Liver (tissue), 9 donors: ENCODE data around the gene NFIA. TPM values are rescaled to one million over a fixed set of nuclear protein-coding genes. Genes with fewer than 3 reads are reported as not detected.

Experiments
- DNase-seq: peaks from one replicate; pipeline ENCODE4 v3.0.0-alpha.2; 2017; ENCODE audit warnings: low spot score
- H3K27ac ChIP-seq, 2 donors: one replicate each; pipeline ENCODE4 v1.7.0; 2013; ENCODE audit warnings: inconsistent platforms in 2 of 2, low read length in 2 of 2, control low read depth in 1 of 2, low read depth in 1 of 2, mild to moderate bottlenecking in 1 of 2
- H3K27me3 ChIP-seq, 4 donors: one replicate each; pipeline versions ENCODE4 v1.6.1 to v1.7.0; 2013; ENCODE audit warnings: low read length in 3 of 4, inconsistent platforms in 1 of 4, mild to moderate bottlenecking in 1 of 4, moderate library complexity in 1 of 4; ENCODE audit not compliant: control insufficient read depth in 4 of 4, insufficient read depth in 4 of 4
- H3K36me3 ChIP-seq, 4 donors: one replicate each; pipeline versions ENCODE4 v1.6.1 to v1.7.0; 2013; ENCODE audit warnings: low read length in 3 of 4, mild to moderate bottlenecking in 3 of 4, low read depth in 1 of 4, moderate library complexity in 1 of 4; ENCODE audit not compliant: control insufficient read depth in 4 of 4, insufficient read depth in 3 of 4
- H3K4me1 ChIP-seq, 4 donors: one replicate each; pipeline versions ENCODE4 v1.6.1 to v1.7.0; 2013; ENCODE audit warnings: low read length in 3 of 4, mild to moderate bottlenecking in 3 of 4, moderate library complexity in 1 of 4; ENCODE audit not compliant: control insufficient read depth in 4 of 4, insufficient read depth in 4 of 4
- H3K4me3 ChIP-seq, 3 donors: one replicate each; pipeline versions ENCODE4 v1.6.1 to v1.7.0; 2013; ENCODE audit warnings: low read length in 3 of 3, control low read depth in 1 of 3, low read depth in 1 of 3, mild to moderate bottlenecking in 1 of 3
- H3K9ac ChIP-seq, 2 donors: one replicate each; pipeline ENCODE4 v1.7.0; 2013; ENCODE audit warnings: low read length in 2 of 2, mild to moderate bottlenecking in 2 of 2, moderate library complexity in 2 of 2, control low read depth in 1 of 2, low read depth in 1 of 2
- H3K9me3 ChIP-seq, 4 donors: one replicate each; pipeline versions ENCODE4 v1.6.1 to v1.7.0; 2013; ENCODE audit warnings: low read length in 3 of 4; ENCODE audit not compliant: control insufficient read depth in 4 of 4
- CTCF ChIP-seq: fragments of 150-350 bp; IDR thresholded peaks from 2 replicates; pipeline ENCODE4 v1.5.1; 2017; ENCODE audit warnings: improper control_type of control experiment, low read depth, low read length; ENCODE audit not compliant: missing input control
- EGR1 ChIP-seq, 2 donors: IDR thresholded peaks; 2 replicates each; pipeline ENCODE4 v1.6.1; 2016 to 2018; ENCODE audit warnings: antibody characterized with exemption in 2 of 2, low read depth in 2 of 2
- HNF4A ChIP-seq, 2 donors: conservative IDR thresholded peaks; 2 replicates each; pipeline ENCODE4 v1.6.1; 2016; ENCODE audit warnings: antibody characterized with exemption in 2 of 2, mild to moderate bottlenecking in 2 of 2
- JUND ChIP-seq, 2 donors: IDR thresholded peaks; 2 replicates each; pipeline ENCODE4 v1.6.1; 2016; ENCODE audit warnings: antibody characterized with exemption in 2 of 2
- TAF1 ChIP-seq: conservative IDR thresholded peaks from 2 replicates; pipeline ENCODE4 v1.6.1; 2016; ENCODE audit warnings: antibody characterized with exemption, mild to moderate bottlenecking
- WGBS: extraction: QIAGEN DNeasy Blood & Tissue Kit; methylation state at CpG from one replicate; pipeline ENCODE4 v1.1.7; 2013; 5-methylcytosine and 5-hydroxymethylcytosine counted together
- polyA plus RNA-seq, 2 donors: library from polyadenylated mRNA; stranded (reverse) in 1 of 2; unstranded in 1 of 2; fragments of 200-250 nt in 1 of 2; fragments of >200 nt in 1 of 2; fragmentation: Nextera tagmentation in 1 of 2; extraction: Ambion mirVana in 1 of 2; gene quantifications; one replicate each; pipeline versions ENCODE4 v1.2.1 to v1.2.3, GENCODE V29; 2013 to 2015
- total RNA-seq, 2 donors: library from RNA; depleted of rRNA; stranded (reverse); fragments of >200 nt; gene quantifications; one replicate each; pipeline ENCODE4 v1.2.3, GENCODE V29; 2014
- TF ChIP-seq, protein P1 (sequence below): IDR thresholded peaks from 2 replicates; pipeline ENCODE4 v1.6.1; 2016; ENCODE audit warnings: antibody characterized with exemption
- TF ChIP-seq, protein P2 (sequence below): IDR thresholded peaks from 2 replicates; pipeline ENCODE4 v1.6.1; 2016; ENCODE audit warnings: antibody characterized with exemption, mild to moderate bottlenecking
- donor health status: healthy.
- donor health status: healthy.
- donor health status: healthy.
- donor health status: healthy.
- donor health status: healthy.

Gene NFIA
- total and polyA plus RNA-seq, 4 donors: 6.8 to 53.7 (median 22.2) TPM

DNA sequence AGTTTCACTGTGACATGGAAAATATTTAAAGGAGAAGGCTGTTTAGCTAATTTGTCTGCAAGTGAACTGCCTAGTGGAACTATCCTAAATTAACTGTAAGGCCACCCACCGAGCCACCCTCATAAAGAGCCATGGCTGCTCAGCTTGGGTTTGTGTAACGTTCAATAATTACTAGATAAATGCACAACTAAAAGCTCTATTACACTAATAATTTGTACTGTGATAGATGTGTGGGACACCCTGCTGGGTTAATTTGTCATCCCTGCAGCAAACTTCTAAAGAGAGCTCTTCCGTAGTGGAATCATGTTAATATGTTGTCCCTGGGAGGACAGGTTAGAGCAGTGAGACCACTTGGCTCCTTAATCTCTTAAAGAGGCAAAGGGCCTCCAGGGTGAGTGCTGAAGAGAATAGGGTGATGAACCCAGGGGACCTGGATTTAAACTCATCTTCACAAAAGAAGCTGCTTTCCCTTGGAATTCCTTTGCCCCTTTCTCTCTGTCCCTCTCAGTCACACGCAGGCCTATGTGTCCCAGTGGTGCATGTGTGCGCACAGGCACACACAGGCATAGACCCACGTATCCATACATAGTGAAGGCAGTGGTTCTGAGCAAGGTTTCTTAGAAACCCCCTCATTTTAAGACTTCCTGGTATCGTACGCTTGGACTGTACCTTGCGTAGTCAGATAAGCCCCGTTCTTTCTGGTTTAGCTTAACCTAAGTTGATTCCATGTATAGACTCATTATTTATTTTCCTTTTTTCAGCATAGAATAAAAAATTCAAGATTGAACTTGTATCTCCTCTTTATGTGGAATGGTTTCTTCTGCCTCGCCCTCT lies 310.3 kb downstream of the NFIA start:
- whole genome bisulfite sequencing: 95% methylated on average over 11 of the region's 11 CpGs

DNA sequence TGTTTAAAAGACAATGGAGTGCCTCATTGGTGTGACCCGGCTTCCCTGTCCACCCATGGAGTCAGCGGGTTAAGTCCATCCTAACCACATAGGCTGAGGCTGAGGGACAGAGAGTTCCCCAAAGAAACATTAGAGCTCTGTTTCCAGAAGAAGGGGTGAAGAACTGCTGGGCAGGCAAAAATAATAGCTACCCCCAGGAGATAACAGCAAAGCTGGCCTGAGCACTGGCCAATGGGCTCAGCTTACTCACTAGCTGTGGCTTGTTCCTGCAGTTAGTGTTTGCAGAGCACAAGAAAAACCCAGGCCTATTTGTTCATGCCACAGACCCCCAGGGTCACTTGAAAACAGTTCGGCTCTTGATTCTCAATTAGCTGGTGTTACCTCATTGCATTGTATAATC lies 311.2 kb downstream of the NFIA start:
- no peak for DNase-seq
- 98% methylated on average over 3 of the region's 3 CpGs for WGBS
- TF ChIP-seq HNF4A (conservative IDR thresholded peaks at IDR 0.05) (no peak), CTCF (no peak)
- TF ChIP-seq, protein P1, sequence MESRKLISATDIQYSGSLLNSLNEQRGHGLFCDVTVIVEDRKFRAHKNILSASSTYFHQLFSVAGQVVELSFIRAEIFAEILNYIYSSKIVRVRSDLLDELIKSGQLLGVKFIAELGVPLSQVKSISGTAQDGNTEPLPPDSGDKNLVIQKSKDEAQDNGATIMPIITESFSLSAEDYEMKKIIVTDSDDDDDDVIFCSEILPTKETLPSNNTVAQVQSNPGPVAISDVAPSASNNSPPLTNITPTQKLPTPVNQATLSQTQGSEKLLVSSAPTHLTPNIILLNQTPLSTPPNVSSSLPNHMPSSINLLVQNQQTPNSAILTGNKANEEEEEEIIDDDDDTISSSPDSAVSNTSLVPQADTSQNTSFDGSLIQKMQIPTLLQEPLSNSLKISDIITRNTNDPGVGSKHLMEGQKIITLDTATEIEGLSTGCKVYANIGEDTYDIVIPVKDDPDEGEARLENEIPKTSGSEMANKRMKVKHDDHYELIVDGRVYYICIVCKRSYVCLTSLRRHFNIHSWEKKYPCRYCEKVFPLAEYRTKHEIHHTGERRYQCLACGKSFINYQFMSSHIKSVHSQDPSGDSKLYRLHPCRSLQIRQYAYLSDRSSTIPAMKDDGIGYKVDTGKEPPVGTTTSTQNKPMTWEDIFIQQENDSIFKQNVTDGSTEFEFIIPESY: no peak
- Histone ChIP-seq H3K4me3 (no peak overlapping the region), H3K27me3 (no peaks in the 10 kb centered on the region), H3K9me3 (peaks cover 2 to 7% (median 3%) of the 10 kb centered on the region in 4 donors), H3K27ac (no peak overlapping the region), H3K36me3 (peaks cover 0 to 37% (median 20%) of the 10 kb centered on the region in 4 donors), H3K4me1 (no peaks in the 10 kb centered on the region), H3K9ac (no peak overlapping the region)

More for the DNA sequence above, 310.3 kb downstream of the NFIA start:
- no peak overlapping the region for H3K9ac ChIP-seq
- no peak overlapping the region for H3K27ac ChIP-seq
- peaks cover 2 to 7% (median 3%) of the 10 kb centered on the region in 4 donors for H3K9me3 ChIP-seq
- no peak overlapping the region for H3K4me3 ChIP-seq
- no peak for DNase-seq
- TF ChIP-seq HNF4A (conservative IDR thresholded peaks at IDR 0.05) (no peak), TAF1 (no peak), CTCF (no peak), EGR1 (IDR thresholded peaks at IDR 0.05; ENCODE audit: low read depth in 2 of 2) (no peak), JUND (IDR thresholded peaks at IDR 0.05) (no peak)
- TF ChIP-seq, protein P2, sequence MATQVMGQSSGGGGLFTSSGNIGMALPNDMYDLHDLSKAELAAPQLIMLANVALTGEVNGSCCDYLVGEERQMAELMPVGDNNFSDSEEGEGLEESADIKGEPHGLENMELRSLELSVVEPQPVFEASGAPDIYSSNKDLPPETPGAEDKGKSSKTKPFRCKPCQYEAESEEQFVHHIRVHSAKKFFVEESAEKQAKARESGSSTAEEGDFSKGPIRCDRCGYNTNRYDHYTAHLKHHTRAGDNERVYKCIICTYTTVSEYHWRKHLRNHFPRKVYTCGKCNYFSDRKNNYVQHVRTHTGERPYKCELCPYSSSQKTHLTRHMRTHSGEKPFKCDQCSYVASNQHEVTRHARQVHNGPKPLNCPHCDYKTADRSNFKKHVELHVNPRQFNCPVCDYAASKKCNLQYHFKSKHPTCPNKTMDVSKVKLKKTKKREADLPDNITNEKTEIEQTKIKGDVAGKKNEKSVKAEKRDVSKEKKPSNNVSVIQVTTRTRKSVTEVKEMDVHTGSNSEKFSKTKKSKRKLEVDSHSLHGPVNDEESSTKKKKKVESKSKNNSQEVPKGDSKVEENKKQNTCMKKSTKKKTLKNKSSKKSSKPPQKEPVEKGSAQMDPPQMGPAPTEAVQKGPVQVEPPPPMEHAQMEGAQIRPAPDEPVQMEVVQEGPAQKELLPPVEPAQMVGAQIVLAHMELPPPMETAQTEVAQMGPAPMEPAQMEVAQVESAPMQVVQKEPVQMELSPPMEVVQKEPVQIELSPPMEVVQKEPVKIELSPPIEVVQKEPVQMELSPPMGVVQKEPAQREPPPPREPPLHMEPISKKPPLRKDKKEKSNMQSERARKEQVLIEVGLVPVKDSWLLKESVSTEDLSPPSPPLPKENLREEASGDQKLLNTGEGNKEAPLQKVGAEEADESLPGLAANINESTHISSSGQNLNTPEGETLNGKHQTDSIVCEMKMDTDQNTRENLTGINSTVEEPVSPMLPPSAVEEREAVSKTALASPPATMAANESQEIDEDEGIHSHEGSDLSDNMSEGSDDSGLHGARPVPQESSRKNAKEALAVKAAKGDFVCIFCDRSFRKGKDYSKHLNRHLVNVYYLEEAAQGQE: no peak
- H3K36me3 ChIP-seq: peaks cover 0 to 45% (median 26%) of the 10 kb centered on the region in 4 donors
- no peaks in the 10 kb centered on the region for H3K27me3 ChIP-seq
- H3K4me1 ChIP-seq: no peaks in the 10 kb centered on the region
